Measurements from ENCODE around the gene SLFN12L.

Gene SLFN12L

DNA sequence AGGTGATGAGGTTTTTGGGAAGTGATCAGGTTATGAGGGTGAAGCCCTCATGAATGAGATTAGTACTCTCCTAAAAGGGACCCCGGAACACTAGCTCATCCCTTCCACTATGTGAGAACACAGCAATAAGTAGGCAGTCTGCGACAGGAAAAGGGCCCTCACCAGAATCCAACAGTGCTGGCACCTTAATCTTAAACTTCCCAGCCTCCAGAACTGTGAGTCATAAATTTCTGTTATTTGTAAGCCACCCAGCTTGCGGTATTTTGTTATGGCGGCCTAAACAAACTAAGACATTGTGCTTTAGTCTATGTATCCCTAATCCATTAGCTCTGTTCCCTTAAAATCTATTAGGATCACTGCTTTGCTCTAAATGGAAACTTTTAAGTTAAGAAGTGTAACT, 113.7 kb downstream of the SLFN12L start:
- DNase-seq: no peak
